Retina (tissue), 1 donor: ENCODE results near the gene PRSS21.
A peak's percentile ranks its signal among the peaks of the same experiment; 100 is the strongest.

Source experiments
- DNase-seq: peaks from one replicate; pipeline ENCODE4 v3.0.0-alpha.2; 2016

PRSS21 gene

GRCh38 chr16:2846511-2847310, 29.7 kb downstream of the PRSS21 start:
- no peak for DNase-seq

DNA sequence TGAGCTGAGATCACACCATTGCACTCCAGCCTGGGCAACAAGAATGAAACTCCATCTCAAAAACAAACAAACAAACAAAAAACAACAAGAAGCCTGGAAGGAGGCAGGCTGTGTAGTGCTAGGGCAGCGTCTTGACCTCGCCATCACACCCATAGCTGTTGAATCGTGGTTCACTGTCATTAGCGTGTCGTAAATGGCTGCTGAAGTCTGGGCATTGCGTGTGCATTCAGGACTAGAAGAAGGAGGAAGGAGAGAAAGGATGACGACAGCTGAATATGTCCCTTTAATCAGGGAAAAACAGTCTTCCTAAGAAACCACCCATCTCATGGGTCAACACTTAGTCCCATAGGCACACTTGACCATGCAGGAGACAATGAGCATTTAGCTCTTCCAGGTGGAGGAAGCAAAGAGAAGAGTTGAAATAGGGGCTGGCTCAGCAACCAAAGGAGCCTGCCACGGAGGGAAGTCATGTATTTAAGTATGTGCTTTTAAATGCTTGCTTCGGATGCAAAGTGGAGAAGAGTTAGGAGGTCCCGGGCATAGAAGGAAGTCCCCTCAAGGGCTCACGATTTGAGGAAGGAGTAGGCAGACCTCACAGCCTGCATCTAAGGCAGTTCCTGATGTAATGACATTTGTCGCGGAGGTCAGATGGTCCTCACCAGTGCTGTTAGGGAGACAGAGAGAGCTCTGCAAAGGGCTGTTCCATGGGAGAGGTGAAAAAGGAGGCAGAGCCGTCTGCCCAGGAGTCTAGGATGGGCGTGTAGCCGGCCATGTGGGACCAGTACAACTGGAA, 32.1 kb downstream of the PRSS21 start:
- no peak for DNase-seq

GRCh38 chr16:2852003-2852730, 35.1 kb downstream of the PRSS21 start:
- DNase-seq = no peak

GRCh38 chr16:2852731-2853507, 35.9 kb downstream of the PRSS21 start:
- no peak for DNase-seq

DNA sequence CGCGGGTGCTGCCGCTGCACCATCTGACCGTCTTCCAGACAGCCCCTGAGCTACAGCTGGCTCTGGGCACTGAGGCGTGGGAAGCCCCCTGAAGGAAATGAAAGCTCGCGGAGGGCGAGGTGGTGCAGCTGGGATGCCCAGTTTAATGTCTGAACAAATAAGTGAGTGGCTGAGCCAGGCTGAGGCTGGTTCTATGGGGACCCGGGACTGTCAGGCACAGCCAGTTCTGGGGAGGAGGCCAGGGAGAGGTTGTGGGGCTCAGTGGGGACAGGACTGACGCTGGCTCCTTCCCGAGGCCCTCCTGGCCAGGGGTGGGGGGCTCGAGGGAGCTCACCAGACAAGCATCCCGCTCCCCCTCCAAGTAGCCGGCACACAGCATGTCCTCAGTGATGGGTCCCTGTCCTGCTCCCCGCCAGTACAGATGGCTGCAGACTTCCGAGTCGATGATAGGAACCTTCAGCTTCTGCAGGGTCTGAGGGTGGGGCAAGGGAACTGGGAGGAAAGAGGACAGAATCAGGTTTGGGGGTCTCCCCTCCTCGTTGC, 36.6 kb downstream of the PRSS21 start:
- DNase-seq = no peak

GRCh38 chr16:2854700-2855309, 37.8 kb downstream of the PRSS21 start:
- DNase-seq = no peak

DNA sequence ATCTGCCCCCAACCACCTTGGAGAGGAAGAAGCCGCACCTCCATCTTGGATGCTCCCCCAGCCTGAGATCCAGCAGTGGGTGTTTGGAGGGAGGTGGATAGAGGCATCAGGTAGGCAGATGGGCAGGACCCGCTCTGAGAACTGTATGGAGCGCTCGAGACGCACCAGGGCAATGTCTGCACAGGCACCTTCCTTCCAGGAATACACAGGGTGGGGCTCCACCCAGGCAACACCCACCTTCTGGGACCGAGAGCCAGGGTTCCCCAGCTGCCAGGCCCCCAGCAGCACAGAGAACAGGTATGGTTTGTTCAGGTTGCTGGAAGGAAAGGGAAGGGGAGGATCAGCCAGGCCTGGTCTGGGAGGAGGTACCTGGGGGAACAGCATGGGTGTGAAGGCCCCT, 38.5 kb downstream of the PRSS21 start:
- no peak for DNase-seq

DNA sequence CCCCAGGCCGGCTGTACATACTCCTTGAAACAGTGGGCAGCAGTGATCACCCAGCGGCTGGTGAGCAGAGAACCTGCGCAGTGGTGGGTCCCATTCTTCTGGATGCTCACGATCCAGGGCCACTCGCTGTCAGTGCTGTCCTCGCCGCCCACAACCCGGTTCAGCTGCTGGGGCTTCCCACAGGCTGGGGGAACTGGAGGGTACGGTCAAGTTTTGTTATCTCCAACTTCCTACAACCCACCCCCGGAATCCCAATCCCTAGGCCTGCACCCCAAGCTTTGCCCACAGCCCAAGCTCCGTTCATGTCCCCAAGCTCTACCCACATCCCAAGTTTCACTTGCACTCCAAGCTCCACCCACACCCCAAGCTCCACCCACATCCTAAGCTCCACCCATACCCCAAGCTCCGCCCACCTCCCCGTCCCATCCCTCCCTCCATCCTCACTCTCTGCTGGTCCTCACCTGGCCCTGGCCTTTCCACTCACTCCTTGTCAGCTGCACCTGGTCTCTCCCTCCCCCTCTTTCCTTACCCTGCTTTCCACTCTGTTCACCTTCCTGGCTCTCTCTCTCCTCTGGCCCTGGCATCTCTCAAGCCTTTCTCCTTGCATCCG, 39.1 kb downstream of the PRSS21 start:
- DNase-seq = no peak

GRCh38 chr16:2856686-2857450, 39.8 kb downstream of the PRSS21 start:
- DNase-seq = no peak

GRCh38 chr16:2857451-2858244, 40.6 kb downstream of the PRSS21 start, which contains the start of gene PRSS22:
TSS of gene PRSS22 (minus strand) at chr16:2858170. CDS start at chr16:2858104, 66 bp downstream.
- DNase-seq = no peak

GRCh38 chr16:2858245-2859025, 41.4 kb downstream of the PRSS21 start:
- no peak for DNase-seq

GRCh38 chr16:2859686-2860265, 42.7 kb downstream of the PRSS21 start:
- no peak for DNase-seq

DNA sequence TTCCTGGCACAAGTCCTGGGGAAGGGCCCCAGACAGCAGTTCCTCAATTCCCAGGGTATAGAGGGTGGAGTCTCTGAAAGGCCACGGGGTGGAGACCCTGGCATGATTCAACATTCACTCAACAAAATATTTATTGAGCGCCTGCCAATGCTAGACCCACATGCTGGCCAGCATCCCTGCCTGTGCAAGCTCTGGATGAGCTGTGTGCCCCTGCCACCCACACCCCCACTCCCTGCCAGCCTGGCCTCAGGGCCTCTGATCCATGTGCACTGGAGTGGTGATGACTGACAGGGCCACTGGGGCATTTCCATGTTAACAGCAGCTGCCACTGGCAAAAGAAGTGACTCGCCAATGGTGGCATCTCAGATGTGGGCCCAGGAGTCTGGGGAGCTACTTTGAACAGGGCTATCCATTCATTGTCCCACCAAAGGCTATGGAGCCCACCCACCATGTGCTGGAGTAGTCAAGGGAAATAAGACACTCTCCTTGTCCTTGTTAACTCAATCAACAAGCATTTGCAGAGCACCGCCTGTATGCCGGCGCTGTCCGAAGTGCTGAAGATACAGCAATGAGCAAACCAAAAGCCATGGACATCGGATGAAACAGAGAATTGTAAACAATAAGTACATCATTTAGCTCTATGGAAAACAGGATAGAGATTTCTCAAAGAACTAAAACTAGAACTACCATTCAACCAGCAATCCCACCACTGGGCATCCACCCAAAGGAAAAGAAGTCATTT, 44.0 kb downstream of the PRSS21 start:
- DNase-seq = no peak

- DNase-seq = no peak
Observed at GRCh38 chr16:2865651-2866050, 48.6 kb downstream of the PRSS21 start.

GRCh38 chr16:2866431-2866830, 49.4 kb downstream of the PRSS21 start:
- DNase-seq = no peak

DNA sequence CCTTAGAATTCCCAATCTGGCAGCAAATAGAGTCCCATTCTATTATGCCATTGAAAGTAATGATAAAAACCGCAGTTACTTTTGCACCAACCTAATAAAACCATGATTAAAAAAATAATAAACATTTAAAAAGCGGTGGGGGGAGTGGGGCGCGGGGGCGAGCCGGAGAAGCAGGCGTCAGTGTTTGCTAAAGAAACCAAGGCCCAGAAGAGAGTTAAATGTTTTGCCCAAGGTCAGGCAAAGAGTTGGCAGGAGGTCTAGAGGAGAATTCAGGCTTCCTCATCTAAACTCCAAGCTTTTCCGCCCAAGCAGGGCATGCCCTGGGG, 50.6 kb downstream of the PRSS21 start:
- DNase-seq = no peak

- DNase-seq = peak; percentile 99
Observed at GRCh38 chr16:2867987-2868789, 51.2 kb downstream of the PRSS21 start.
